SU-DHL-6 (cell line): ENCODE data around the gene SLC4A5.

Experiments used
- EZH2phosphoT487 ChIP-seq: fragments of 200-600 bp; sonication (generic), shearing (Covaris generic); conservative IDR thresholded peaks from 2 replicates; pipeline ENCODE4 v1.6.1; 2018; ENCODE audit warnings: mild to moderate bottlenecking, antibody characterized with exemption, low read length, moderate library complexity, mixed read lengths
- TF ChIP-seq, protein P1 (sequence below): fragments of 200-600 bp; sonication (generic); IDR thresholded peaks from one replicate; pipeline ENCODE4 v1.5.1; 2017; ENCODE audit warnings: antibody characterized with exemption, mild to moderate bottlenecking, low read length, moderate library complexity; ENCODE audit not compliant: insufficient read depth, poor library complexity, severe bottlenecking

DNA sequence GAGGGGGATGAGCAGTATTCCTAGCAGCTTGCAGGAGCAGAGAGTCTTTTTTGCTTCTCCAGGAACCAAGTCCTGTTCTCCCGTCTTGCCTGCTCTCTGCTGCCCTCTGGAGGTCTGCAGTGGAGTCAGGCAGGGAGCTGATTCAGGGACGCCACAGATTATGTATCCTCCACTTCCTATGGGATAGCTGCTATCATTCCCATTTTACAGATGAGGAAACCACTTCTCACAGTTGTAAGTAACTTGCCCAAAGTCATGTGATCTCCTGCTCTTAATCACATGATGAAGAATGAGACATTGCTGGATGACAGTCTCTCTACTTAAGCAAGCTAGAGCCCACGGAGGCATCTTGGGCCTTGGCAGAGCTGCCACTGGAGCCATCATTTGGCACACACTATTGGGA lies 8.3 kb downstream of the SLC4A5 start:
- TF ChIP-seq, protein P1, sequence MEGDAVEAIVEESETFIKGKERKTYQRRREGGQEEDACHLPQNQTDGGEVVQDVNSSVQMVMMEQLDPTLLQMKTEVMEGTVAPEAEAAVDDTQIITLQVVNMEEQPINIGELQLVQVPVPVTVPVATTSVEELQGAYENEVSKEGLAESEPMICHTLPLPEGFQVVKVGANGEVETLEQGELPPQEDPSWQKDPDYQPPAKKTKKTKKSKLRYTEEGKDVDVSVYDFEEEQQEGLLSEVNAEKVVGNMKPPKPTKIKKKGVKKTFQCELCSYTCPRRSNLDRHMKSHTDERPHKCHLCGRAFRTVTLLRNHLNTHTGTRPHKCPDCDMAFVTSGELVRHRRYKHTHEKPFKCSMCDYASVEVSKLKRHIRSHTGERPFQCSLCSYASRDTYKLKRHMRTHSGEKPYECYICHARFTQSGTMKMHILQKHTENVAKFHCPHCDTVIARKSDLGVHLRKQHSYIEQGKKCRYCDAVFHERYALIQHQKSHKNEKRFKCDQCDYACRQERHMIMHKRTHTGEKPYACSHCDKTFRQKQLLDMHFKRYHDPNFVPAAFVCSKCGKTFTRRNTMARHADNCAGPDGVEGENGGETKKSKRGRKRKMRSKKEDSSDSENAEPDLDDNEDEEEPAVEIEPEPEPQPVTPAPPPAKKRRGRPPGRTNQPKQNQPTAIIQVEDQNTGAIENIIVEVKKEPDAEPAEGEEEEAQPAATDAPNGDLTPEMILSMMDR = peak; percentile 79
- no peak for TF ChIP-seq EZH2phosphoT487
